Measurements from ENCODE around the gene BRINP3.
A peak's percentile ranks its signal among the peaks of the same experiment; 100 is the strongest.

The BRINP3 gene

DNA sequence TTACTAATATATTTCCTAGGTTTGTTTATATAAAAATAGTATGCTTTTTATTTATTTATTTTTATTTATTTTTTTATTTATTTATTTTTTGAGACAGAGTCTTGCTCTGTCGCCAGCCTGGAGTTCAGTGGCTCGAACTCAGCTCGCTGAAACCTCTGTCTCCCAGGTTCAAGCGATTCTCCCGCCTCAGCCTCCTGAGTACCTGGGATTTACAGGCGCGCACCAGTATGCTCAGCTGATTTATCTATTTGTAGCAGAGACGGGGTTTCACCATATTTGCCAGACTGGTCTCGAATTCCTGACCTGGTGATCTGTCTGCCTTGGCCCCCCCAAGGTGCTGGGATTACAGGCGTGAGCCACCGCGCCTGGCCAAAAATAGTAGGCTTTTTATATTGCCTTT is 33.2 kb downstream of the BRINP3 start:
- DNase-seq: no peak

DNA sequence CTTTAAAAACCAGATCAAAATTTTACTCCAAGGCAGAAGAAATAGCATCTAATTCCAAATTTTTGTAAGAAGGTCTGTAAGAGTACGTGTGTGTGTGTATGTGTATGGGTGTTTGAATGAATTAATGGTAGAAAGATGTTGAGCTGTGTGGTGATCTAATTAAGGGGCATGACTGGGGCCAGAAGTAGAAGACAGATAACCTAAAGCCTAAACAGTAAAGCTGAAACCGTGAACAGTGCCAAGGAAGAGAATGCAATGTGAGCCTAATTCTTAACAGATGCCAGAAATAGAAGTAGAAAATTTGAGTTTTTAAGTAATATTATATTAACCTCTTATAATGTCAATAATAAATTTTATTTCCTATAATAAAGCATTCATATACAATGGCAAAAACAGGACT is 38.2 kb downstream of the BRINP3 start:
- no peak for DNase-seq

DNA sequence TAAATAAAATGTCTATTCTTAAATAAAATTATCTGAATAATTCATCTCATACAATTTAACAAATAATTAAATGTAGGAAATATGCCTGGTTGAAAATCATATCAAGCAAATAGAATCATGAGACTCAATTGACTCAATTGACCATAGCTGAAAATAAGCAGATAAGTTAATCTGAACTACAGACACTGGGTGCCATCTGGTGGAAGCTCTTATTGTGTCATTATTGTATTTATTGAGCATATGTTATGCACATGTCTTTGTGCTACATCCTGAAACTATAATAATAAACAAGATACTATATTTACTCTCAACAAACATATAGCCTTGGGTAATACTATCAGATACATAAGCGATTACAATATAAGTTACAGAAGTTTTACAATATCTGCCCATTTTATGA is 41.0 kb downstream of the BRINP3 start:
- DNase-seq: no peak

DNA sequence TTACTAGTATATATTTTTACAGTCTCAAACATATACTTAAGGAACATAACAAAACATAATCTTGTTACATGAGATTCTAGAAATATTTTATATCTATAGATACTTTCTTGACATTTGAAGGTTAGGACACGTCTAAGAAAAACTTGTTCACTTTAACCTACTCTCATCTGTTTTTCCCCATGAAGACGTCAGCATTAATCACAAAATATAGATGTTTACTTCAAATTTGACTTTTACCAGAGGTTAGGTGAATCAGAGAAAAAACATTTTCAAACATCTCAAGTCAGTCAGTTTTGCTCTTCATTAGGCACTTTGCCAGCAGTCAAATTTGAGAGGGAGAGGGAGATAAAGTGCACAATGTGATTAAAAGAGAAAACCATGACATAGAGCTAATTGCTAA is 47.7 kb downstream of the BRINP3 start:
- no peak for DNase-seq

DNA sequence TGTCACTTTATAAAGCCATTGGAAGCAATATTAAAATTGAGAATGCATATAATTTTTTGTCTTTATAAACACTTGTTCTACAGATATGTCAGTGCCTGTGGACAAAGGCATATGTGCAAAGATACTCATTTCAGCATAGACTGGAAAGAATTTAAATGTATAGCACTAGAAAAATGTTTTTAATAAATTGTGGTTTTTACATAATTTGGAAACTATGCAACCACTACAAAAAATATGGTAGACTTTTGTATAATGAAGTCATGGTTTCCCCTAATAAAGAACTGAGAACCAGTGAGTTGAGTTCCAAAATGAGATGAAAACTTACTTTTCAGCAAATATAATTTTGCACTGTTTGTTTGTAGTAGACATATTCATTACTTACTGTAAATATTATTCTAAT is 48.5 kb downstream of the BRINP3 start:
- DNase-seq: no peak

DNA sequence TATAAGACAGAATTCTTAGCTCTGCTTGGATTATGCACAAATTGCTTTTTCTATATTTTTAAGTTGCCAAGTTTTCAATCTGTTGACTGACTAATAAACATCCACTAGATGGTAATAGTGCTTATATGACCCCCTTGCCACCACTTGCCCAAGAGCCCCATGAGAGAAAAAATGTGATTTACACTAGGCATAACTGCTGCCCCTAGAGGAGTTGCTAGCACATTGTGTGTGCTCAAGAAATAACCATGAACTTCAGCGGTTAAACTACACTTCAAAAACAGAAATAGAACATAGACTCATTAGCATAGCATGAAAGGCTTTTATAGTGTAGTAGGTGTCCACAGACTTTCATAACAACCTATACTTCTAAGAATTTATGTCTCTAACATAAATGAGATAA is 61.4 kb downstream of the BRINP3 start:
- no peak for DNase-seq

DNA sequence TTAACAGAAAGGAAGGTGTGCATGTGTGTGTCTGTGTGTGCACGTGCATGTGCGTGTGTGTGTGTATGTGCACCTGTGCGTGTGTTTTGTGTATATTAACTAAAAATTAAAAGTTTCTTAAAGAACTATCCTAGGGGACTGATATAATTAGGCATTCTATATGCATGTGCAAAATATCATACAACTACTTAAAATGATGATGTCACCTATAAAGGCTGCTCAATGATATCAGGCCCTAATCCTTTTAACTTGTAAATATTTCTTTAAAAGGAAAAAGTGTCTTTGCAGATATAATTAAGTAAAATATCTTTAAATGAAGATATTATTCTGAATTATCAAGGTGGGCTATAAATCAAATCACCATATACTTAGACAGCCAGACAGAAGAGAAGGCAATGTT is 64.5 kb downstream of the BRINP3 start:
- DNase-seq: no peak

DNA sequence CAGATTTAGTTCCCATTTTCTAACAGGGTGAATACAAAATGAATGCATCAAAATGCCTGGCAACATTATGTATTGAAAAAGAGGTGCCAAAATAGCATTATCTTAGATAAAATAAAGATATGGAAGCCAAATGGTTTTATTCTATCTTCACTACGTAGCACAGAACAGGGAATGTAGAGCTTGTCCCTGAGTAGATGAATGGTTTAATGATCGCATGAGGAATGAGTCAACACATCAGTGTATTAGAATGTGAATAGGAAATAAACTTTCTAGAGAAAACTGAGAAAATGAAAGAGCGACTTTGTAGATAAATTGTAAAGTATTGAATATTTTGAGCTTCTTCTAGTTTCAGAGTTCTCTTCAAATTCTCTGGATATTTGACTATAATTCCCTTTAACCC is 74.3 kb downstream of the BRINP3 start:
- no peak for DNase-seq

DNA sequence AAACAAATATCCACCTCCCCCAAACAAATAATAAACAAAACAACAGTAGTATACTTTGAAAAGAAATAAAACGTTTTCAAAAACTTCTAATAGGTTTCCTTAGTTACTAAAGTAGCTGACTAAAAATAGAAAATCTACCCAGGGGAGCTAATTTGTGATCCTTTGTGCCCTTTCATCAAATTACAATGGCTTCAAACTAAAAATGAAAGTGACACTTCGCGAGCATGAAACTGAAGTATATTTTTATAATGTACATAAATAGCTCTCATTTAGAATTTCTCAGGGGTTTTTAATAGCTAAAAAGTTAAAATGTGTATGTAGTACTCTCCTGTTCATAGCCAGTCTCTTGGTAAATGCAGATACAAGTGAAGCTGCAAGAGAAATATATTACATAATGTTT is 78.4 kb downstream of the BRINP3 start:
- no peak for DNase-seq

DNA sequence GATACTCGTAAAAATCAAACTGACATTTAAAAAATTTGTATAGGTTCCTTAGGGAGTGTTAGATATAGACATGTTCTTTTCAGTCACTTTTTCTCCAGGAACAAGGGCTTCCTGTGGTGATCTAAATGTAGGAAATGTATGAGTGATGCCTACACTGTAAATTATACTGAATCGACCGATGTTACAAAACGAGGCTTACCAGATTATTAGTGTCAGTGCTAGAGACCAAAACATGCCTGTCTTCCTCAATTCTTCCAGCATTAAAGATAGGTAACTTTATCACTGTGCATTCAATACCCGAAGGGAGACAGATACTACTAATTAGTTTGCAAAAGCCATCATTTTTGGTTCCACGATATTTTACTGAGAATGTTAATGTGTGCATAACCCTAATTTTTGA is 86.1 kb downstream of the BRINP3 start:
- no peak for DNase-seq

DNA sequence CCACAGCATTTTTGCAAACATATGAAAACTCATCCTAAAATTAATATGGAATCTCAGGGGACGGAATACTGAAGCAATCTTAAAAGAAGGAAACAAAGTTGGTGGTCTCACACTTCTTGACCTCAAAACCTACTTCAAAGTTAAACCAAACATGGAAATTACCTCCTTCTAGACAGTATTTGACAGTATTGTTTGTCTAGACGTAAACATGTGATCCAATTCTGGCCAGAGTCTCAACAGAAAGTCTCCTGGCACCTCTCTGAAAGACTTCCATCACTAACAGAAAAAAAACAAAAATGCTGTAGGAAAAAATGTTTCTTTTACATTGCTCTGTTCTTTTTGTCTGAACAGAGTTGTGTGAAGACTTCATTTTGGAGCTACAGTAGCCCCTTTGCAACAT is 99.7 kb downstream of the BRINP3 start:
- DNase-seq: no peak

DNA sequence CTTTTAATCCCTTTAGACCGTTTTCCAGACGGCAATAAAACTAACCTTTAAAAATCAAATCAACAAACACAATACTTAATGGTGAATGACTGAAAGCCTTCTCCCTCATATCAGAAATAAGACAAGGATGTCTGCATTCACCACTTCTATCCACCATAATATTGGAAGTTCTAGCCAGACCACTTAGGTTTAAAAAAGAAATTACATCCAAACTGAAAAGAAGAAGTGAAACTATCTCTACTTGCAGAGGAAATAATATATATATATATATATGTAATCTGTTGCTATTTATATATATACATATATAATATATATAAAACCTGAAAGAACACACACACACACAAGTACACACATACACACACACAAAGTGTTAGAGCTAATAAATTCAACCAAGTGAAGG is 100.4 kb downstream of the BRINP3 start:
- DNase-seq: no peak

DNA sequence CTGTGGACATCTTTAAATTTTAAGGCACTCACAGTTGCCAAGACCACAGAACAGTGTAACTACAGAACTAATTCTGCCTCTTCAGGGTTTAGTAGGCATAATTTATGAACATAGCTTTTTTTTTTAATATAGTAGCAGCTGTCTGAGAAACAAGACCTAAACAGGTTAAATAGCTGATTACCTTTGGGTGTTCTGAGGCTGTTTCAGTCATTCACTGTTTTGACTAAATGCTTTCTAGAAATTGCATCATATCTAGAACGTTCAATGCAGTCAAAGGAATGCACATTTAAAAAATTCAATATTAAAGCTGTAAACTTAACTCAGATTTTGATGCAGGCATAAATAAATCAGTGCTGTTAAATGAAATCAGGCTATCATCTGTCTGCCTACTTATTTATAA is 101.6 kb downstream of the BRINP3 start:
- DNase-seq: no peak

DNA sequence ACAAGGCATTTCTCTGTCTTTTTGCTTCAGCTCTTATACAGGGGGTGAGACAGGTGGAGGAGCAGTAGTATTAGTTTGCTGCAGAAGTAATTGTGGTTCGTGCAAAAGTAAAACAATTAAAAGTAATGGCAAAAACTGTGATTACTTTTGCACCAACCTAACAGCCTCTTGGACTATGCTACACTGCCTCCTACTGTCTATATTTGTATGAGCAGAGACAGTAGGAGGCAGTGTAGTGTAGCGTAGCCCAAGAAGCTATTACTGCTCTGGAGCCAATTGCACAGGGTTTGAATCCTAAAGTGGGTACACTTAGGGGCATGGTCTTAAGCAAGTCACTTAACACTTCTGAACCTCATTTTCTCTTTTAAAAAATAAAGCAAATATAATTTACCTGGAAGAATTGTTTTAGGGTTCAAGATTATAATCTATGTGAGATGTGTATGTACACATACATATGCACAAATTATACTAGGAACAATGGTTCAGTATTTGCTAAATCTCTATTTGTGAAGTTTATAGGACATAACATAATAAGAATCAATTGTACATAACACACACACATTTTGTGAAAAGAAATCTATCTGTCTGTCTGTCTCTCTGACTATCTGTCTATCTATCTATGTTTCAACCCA is 103.8 kb downstream of the BRINP3 start:
- DNase-seq: no peak

DNA sequence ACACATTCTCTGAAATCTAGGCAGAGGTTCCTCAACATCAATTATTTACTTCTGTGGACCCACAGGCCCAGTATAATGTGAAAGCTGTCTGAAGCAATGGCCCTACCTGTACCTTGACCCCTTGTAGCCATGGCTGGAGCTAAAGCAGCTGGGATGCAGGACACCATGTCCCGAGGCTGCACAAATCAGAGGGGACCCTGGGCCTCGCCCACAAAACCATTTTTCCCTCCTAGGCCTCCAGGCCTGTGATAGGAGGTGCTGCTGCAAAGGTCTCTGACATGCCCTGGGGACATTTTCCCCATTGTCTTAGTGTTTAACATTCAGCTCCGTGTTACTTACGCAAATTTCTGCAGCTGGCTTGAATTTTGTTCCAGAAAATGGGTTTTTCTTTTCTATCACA is 110.5 kb downstream of the BRINP3 start:
- no peak for DNase-seq

DNA sequence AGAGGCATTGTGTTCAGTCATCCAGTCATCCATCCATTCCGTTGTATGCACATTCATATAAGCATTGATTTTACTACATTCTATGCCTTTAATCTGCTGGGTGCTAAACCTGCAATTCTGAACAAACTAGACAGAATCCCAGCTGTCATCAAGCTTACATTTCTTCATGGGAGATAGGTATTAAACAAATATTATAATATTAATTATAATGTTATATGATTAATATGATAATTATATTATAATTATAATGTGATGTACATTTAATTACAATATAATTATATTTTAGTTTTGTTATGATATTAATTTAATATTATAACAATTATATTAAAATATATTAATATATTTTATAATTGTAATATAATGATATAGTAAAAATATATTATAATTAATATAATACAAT is 112.4 kb downstream of the BRINP3 start:
- DNase-seq: no peak

DNA sequence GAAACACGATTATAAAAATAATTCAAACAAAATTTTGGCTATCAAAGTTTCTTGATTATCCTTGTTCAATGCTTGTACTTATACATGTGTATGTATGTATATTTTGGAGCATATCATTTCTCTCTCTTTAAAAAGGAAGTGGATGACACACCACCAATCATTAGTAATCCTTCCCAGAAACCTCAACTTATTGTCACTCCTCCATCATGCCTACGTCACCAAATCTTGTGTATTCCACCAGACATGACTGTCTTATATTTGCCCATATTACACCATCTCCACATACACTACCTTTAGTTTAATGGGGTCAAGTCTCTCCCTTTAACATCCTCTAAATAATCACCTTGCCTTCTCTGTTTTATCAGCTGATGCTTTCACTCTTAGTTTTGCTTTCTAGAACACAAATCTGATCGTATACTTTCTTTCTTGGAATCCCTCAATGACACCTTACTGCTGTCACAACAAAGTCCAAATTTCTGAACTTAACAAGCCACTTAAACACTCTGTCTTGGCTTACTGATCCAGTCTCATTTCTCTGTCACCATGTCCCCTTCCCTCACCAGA is 124.0 kb downstream of the BRINP3 start:
- no peak for DNase-seq

DNA sequence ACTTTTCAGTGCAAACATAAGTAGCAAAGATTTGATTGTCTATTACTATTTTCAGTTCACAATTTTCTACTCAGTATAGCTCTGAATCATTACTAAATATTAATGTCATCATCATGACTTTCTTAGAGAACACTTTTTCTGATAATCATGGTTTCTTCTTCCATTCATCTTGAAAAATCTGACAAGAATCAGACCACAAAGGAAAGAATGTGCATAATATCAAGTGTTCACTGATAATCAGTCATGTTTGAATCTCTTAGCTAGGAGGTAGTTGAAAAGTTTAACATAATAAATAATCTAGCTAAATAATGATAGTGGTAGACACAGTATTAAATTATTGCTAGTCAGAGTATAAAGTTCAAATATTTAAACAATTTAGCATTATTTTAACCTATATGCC is 133.2 kb downstream of the BRINP3 start:
- no peak for DNase-seq

DNA sequence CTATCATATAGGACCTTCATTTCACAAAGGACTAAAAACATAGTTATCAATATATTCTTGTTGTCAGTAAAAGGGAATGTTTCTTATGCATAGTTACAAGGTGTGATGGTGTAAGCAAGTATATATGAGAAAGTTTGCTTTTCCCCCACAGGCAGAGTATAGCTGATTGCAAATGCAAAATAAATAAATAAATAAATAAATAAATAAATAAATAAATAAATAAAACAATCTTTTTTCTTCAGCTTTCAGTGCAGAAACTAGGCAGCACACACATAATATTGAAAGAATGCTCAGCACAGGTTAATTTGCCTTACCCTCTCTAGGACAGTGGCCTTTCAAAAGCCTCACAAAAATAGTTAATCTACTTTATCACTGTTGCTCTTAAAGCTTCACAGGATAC is 138.8 kb downstream of the BRINP3 start:
- DNase-seq: no peak

DNA sequence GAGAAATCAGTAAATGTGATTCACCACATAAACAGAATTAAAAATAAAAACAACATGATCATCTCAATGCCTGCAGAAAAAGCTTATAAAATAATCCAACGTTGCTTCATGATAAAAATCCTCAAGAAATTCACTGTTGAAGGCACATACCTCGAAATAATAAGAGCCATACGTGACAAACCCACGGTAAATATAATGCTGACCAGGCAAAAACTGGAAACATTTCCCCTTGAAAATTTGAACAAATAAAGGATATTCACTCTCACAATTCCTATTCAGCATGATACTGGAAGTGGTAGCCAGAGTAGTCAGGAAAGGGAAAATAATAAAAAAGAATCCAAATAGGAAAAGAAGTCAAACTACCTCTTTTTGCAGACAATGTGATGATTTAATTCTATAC is 148.8 kb downstream of the BRINP3 start:
- no peak for DNase-seq

DNA sequence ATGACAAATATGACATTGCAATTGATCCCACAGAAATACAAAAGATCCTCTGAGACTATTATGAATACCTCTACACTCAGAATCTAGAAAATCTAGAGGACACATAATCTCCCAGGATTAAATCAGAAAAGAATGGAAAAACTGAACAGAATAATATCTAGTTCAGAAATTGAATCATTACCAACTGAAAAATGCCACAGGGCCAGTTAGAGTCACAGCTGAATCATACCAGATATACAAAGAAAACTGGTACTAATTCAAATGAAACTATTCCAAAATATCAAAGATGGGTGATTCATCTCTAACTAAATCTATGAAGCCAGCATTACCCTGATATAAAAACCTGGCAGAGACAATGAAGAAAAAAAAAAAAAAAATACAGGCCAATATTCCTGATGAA is 149.3 kb downstream of the BRINP3 start:
- DNase-seq: no peak

DNA sequence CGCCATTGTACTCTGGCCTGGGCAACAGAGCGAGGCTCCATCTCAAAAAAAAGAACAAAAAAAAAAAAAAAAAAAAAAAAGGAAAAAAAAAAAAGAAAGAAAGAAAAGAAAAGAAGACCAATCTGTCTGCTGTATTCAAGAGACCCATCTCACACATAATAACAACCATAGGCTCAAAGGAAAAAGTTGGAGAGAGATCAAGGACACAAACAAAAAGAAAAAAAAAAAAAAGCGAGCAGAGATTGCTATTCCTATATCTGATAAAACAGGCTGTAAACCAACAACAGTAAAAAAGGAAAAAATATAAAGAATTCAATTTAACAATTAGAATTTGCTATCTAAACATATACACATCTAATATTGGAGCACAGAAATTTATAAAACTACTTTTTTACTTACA is 150.4 kb downstream of the BRINP3 start:
- DNase-seq: no peak

DNA sequence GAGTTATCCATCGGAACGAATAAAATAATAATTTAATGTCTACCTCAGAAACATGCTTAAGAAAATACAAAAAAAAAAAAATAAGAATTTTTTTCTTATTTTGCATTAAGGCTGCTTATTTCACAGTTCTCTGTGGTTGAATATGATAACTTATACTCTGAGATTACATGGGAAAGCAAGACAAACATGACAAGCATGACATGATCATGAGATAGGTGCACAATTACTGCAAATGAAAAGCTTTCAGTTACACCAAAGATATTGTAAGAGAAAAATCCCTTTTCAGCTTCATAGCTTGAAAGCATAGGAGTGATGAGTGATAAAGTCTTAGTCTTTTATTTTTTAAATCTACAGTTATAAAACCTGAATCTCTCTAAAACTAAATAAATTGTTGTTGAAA is 154.1 kb downstream of the BRINP3 start:
- DNase-seq: no peak

DNA sequence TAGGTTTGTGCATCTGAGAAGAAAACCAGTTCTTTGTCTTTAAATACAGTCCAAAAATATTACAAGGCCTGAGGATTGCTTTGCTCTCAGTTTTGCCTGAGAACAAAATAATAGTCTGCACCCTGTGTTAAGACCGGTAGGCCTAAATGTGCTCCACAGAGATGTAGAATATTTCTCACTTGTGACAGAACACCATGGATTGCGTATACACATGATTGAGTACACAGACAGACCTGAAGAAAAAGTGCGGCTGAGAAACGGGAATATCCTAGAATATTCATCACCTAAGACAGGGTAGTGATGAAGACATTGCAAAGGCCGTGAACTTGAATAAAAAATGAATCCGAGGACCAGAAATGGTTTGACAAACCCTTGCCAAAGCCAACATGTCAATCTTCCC is 155.4 kb downstream of the BRINP3 start:
- no peak for DNase-seq

DNA sequence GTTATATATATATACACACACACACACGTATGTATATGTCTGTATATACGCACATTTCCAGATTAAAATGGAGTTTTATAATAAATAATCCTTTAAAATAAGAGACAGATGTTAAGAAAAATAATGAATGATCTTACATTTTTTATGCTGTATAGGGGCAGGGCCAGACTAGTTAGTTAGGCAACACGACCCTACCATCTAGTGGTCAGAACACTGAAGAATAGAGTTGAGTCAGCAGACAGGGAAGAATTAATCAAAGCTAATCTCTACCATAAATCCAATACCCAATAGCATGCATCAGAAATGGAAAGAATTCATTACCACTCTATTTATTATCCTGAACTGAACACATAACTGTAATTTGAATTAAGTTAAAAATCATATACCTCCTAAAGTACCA is 156.7 kb downstream of the BRINP3 start:
- DNase-seq: peak; percentile 21

DNA sequence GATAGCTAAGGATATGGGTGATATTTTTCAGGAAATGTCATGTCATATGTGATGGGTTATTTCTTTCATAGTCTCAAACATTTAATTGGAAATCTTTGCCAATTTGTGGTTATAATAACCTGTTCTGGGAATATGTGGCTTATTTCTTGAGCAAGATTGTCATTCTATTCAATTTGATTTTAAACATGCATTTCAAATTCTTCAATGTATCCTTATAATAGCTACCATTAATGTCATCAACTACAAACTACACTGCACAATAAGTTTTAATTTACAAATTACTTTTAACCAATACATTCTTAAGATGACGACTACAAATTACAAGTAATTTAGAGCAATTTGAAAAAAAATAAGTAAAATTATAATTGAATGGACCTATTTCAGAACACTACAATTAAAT is 164.9 kb downstream of the BRINP3 start:
- no peak for DNase-seq
